Measurements from ENCODE around the gene EXT2.

- TF ChIP-seq CTCF (IDR thresholded peaks at IDR 0.05) (no peak), SMC3 (IDR thresholded peaks at IDR 0.05; ENCODE audit: low read depth, low read length) (no peak), REST (IDR thresholded peaks at IDR 0.05; ENCODE audit: low read depth, low read length) (no peak), TAF1 (IDR thresholded peaks at IDR 0.05; ENCODE audit: borderline replicate concordance, low read depth, low read length) (no peak), JUND (IDR thresholded peaks at IDR 0.05) (no peak), NFIC (IDR thresholded peaks at IDR 0.05; ENCODE audit: borderline replicate concordance) (no peak), EP300 (IDR thresholded peaks at IDR 0.05; ENCODE audit: borderline replicate concordance in 1 of 2, low read depth in 1 of 2, low read length in 1 of 2) (no peak), POLR2AphosphoS5 (IDR thresholded peaks at IDR 0.05; ENCODE audit: low read depth, low read length) (no peak), MXI1 (IDR thresholded peaks at IDR 0.05; ENCODE audit: low read depth, low read length) (no peak), RCOR1 (IDR thresholded peaks at IDR 0.05; ENCODE audit: low read length) (no peak), RAD21 (IDR thresholded peaks at IDR 0.05; ENCODE audit: low read length) (no peak), PBX3 (IDR thresholded peaks at IDR 0.05) (no peak), ELF1 (IDR thresholded peaks at IDR 0.05) (no peak), YY1 (IDR thresholded peaks at IDR 0.05; ENCODE audit: low read depth) (no peak)
Measured at GRCh38 chr11:44051171-44051570, 44.3 kb upstream of the EXT2 start.
